ENCODE results near the gene LDLRAP1. TPM values are rescaled to one million over a fixed set of nuclear protein-coding genes. Genes with fewer than 3 reads are reported as not detected.

Gene LDLRAP1
- total RNA-seq, 1 donor from 2014 or later = 22.0 TPM

- DNase-seq = no peak
Measured at GRCh38 chr1:25524568-25525360, 18.6 kb upstream of the LDLRAP1 start.

- DNase-seq = no peak
Measured at GRCh38 chr1:25525361-25525688, 18.1 kb upstream of the LDLRAP1 start.

GRCh38 chr1:25526753-25527152 is 16.7 kb upstream of the LDLRAP1 start:
- DNase-seq = no peak

GRCh38 chr1:25527226-25527846 is 16.1 kb upstream of the LDLRAP1 start:
- DNase-seq = no peak

GRCh38 chr1:25527946-25528595 is 15.3 kb upstream of the LDLRAP1 start:
- DNase-seq = no peak

GRCh38 chr1:25528881-25529517 is 14.4 kb upstream of the LDLRAP1 start:
- no peak for DNase-seq

GRCh38 chr1:25529518-25530185 is 13.8 kb upstream of the LDLRAP1 start:
- DNase-seq = no peak

GRCh38 chr1:25530186-25531081 is 13.0 kb upstream of the LDLRAP1 start:
- no peak for DNase-seq

GRCh38 chr1:25531082-25531461 is 12.3 kb upstream of the LDLRAP1 start:
- DNase-seq = no peak

- no peak for DNase-seq
Measured at GRCh38 chr1:25532970-25533369, 10.4 kb upstream of the LDLRAP1 start.

- no peak for DNase-seq
Measured at GRCh38 chr1:25533775-25534409, 9.5 kb upstream of the LDLRAP1 start.

- DNase-seq = no peak
Measured at GRCh38 chr1:25534410-25534788, 9.0 kb upstream of the LDLRAP1 start.

- DNase-seq = no peak
Measured at GRCh38 chr1:25536124-25536523, 7.3 kb upstream of the LDLRAP1 start.

GRCh38 chr1:25537153-25537831 is 6.1 kb upstream of the LDLRAP1 start:
- no peak for DNase-seq

- no peak for DNase-seq
Measured at GRCh38 chr1:25538191-25538767, 5.1 kb upstream of the LDLRAP1 start.

GRCh38 chr1:25540750-25541342 is 2.6 kb upstream of the LDLRAP1 start:
- DNase-seq = no peak

GRCh38 chr1:25541425-25541824 is 2.0 kb upstream of the LDLRAP1 start:
- DNase-seq = no peak

GRCh38 chr1:25541889-25542658 is 1.3 kb upstream of the LDLRAP1 start:
- no peak for DNase-seq

- no peak for DNase-seq
Measured at GRCh38 chr1:25543005-25543424, 391 bp upstream of the LDLRAP1 start.
